CD4-positive, alpha-beta T cell (primary cell): ENCODE results near the gene GRID1. TPM values are rescaled to one million over a fixed set of nuclear protein-coding genes. Genes with fewer than 3 reads are reported as not detected.

Experiments
- ATAC-seq: fragments of 200-7000 bp; cut with Tn5 transposase; one replicate; pipeline ENCODE4 v1.10.0; 2022; ENCODE audit warnings: mild to moderate bottlenecking; ENCODE audit not compliant: poor library complexity
- CTCF ChIA-PET: fragments of 350-600 bp; sonication (Branson Sonifier 250); formaldehyde crosslinking; loops from one replicate; lab custom pipeline; 2021; ENCODE audit warnings: antibody characterized with exemption, inconsistent platforms; lab: Charles Lee
- POLR2A ChIA-PET: fragments of 350-600 bp; sonication (Branson Sonifier 250); formaldehyde crosslinking; loops from one replicate; lab custom pipeline; 2021; ENCODE audit warnings: antibody characterized with exemption, inconsistent platforms; lab: Charles Lee
- DNase-seq, 14 experiments: peaks; one replicate each; pipeline ENCODE4 v3.0.0-alpha.2; 2013 to 2020; ENCODE audit warnings: mixed read lengths in 2 of 14
- H3K27ac ChIP-seq, 2 donors: one replicate each; pipeline versions ENCODE4 v1.5.1 to v1.7.0; 2013; ENCODE audit warnings: low read length in 2 of 2, low read depth in 1 of 2, mild to moderate bottlenecking in 1 of 2
- H3K27me3 ChIP-seq, 2 experiments: 1 replicate in 1 of 2; 2 replicates in 1 of 2; pipeline versions ENCODE4 v1.6.1 to v1.7.0; 2013; ENCODE audit warnings: low read length in 2 of 2, control low read depth in 1 of 2, mild to moderate bottlenecking in 1 of 2, moderate library complexity in 1 of 2; ENCODE audit not compliant: insufficient read depth in 2 of 2, control insufficient read depth in 1 of 2
- H3K36me3 ChIP-seq: one replicate; pipeline ENCODE4 v1.6.1; 2013; ENCODE audit warnings: low read length, control low read depth; ENCODE audit not compliant: insufficient read depth
- H3K4me1 ChIP-seq: one replicate; pipeline ENCODE4 v1.6.1; 2013; ENCODE audit warnings: low read length, control low read depth; ENCODE audit not compliant: insufficient read depth
- H3K4me3 ChIP-seq: one replicate; pipeline ENCODE4 v1.5.1; 2013; ENCODE audit warnings: mild to moderate bottlenecking, low read length, moderate library complexity
- H3K9me3 ChIP-seq, 2 experiments: 1 replicate in 1 of 2; 2 replicates in 1 of 2; pipeline versions ENCODE4 v1.6.1 to v1.7.0; 2013; ENCODE audit warnings: low read length in 2 of 2, mild to moderate bottlenecking in 2 of 2, control low read depth in 1 of 2, moderate library complexity in 1 of 2; ENCODE audit not compliant: control insufficient read depth in 1 of 2, insufficient read depth in 1 of 2
- H3K27ac Mint-ChIP-seq: one replicate; pipeline ENCODE4 v1.8.0; 2020; ENCODE audit warnings: mixed read lengths
- H3K27me3 Mint-ChIP-seq: one replicate; pipeline ENCODE4 v1.8.0; 2021; ENCODE audit warnings: mixed read lengths
- H3K36me3 Mint-ChIP-seq: one replicate; pipeline ENCODE4 v1.8.0; 2021; ENCODE audit warnings: low read depth, mixed read lengths
- H3K4me1 Mint-ChIP-seq: one replicate; pipeline ENCODE4 v1.8.0; 2021; ENCODE audit warnings: low read depth, mixed read lengths
- H3K4me3 Mint-ChIP-seq: one replicate; pipeline ENCODE4 v1.8.0; 2020; ENCODE audit warnings: mild to moderate bottlenecking, mixed read lengths
- H3K9me3 Mint-ChIP-seq: one replicate; pipeline ENCODE4 v1.8.0; 2020; ENCODE audit warnings: mixed read lengths
- CTCF ChIP-seq: fragments of 200-600 bp; IDR thresholded peaks from one replicate; pipeline ENCODE4 v1.8.0; 2022; ENCODE audit warnings: antibody characterized with exemption, mild to moderate bottlenecking
- intact Hi-C, 2 experiments: fragments of 100-400 bp; cut with DNase I in 1 of 2; cut with micrococcal nuclease in 1 of 2; formaldehyde crosslinking; loops; one replicate each; pipeline versions ENCODE4 v1.15.1 to v1.9.0; 2023 to 2025; cut with DNase I, micrococcal nuclease
- total RNA-seq, 174 experiments: library from RNA in 2 of 174; stranded (reverse) in 2 of 174; gene quantifications; one replicate each; pipeline ENCODE4 v1.2.3 and lab custom pipeline; 2021 to 2026

Gene GRID1
- total RNA-seq, 2 experiments from 2014 or later, result not detected

- no peak overlapping the region for H3K27ac ChIP-seq
- POLR2A ChIA-PET, result no interaction called here
- CTCF ChIA-PET, result no interaction called here
- Mint-ChIP-seq H3K4me1 (no peaks in the 10 kb centered on the region), H3K36me3 (no peaks in the 10 kb centered on the region), H3K4me3 (no peak overlapping the region), H3K27ac (no peak overlapping the region), H3K27me3 (no peaks in the 10 kb centered on the region), H3K9me3 (peaks cover 21% of the 10 kb centered on the region)
- no peak for TF ChIP-seq CTCF
- ATAC-seq (no peak), DNase-seq (no peak)
- intact Hi-C loops, result no loop called here
- H3K27me3 ChIP-seq, result no peaks in the 10 kb centered on the region
- no peaks in the 10 kb centered on the region for H3K36me3 ChIP-seq
- H3K4me3 ChIP-seq, result no peak overlapping the region
- H3K9me3 ChIP-seq, result peaks cover 13 to 30% of the 10 kb centered on the region in 2 experiments
- no peaks in the 10 kb centered on the region for H3K4me1 ChIP-seq
Observed at GRCh38 chr10:85810674-85811073, 555.9 kb downstream of the GRID1 start.

GRCh38 chr10:85795460-85795859 is 571.1 kb downstream of the GRID1 start:
- Histone ChIP-seq H3K9me3 (no peaks in the 10 kb centered on the region), H3K36me3 (no peaks in the 10 kb centered on the region), H3K4me1 (no peaks in the 10 kb centered on the region), H3K4me3 (no peak overlapping the region), H3K27me3 (peaks cover 0 to under 1% of the 10 kb centered on the region in 2 experiments), H3K27ac (no peak overlapping the region)
- no peak for ATAC-seq
- H3K27ac Mint-ChIP-seq, result no peak overlapping the region
- CTCF ChIA-PET, result no interaction called here
- no peaks in the 10 kb centered on the region for H3K9me3 Mint-ChIP-seq
- intact Hi-C loops, result no loop called here
- H3K36me3 Mint-ChIP-seq, result no peaks in the 10 kb centered on the region
- no peaks in the 10 kb centered on the region for H3K4me1 Mint-ChIP-seq
- POLR2A ChIA-PET, result no interaction called here
- peaks cover 28% of the 10 kb centered on the region for H3K27me3 Mint-ChIP-seq
- no peak overlapping the region for H3K4me3 Mint-ChIP-seq
- no peak for TF ChIP-seq CTCF
- no peak for DNase-seq

- no peak for ATAC-seq
- H3K9me3 ChIP-seq, result no peaks in the 10 kb centered on the region
- Mint-ChIP-seq H3K9me3 (no peaks in the 10 kb centered on the region), H3K36me3 (no peaks in the 10 kb centered on the region), H3K4me1 (no peaks in the 10 kb centered on the region), H3K27me3 (peaks cover 22% of the 10 kb centered on the region), H3K27ac (no peak overlapping the region), H3K4me3 (no peak overlapping the region)
- no peaks in the 10 kb centered on the region for H3K36me3 ChIP-seq
- no peaks in the 10 kb centered on the region for H3K4me1 ChIP-seq
- intact Hi-C loops, result no loop called here
- CTCF ChIA-PET, result no interaction called here
- POLR2A ChIA-PET, result no interaction called here
- no peak for DNase-seq
- peaks cover 0 to 2% of the 10 kb centered on the region in 2 experiments for H3K27me3 ChIP-seq
- H3K27ac ChIP-seq, result no peak overlapping the region
- no peak overlapping the region for H3K4me3 ChIP-seq
- TF ChIP-seq CTCF, result no peak
Observed at GRCh38 chr10:85794553-85794952, 572.0 kb downstream of the GRID1 start.
